ENCODE results near the gene CCDC170. TPM values are rescaled to one million over a fixed set of nuclear protein-coding genes. Genes with fewer than 3 reads are reported as not detected.
A peak's percentile ranks its signal among the peaks of the same experiment; 100 is the strongest.
"Not testable (repeated sequence)": the region's sequence is repeated elsewhere in the genome, so short reads cannot be mapped to it uniquely, and the experiment has no call there.

Gene CCDC170
- total RNA-seq (2014; rRNA removed; shearing (Covaris generic)) = not detected in 2 replicates

- DNase-seq (ENCODE audit: low spot score) = no peak
Observed at GRCh38 chr6:151493804-151494234, at the start of gene CCDC170. Gene CCDC170 (plus strand): TSS chr6:151494017. CDS start chr6:151494129, 112 bp downstream.

- peak; percentile 67 for DNase-seq (ENCODE audit: low spot score)
Observed at GRCh38 chr6:151445482-151445881, 48.3 kb upstream of the CCDC170 start.

- no peak for DNase-seq (ENCODE audit: low spot score)
Observed at GRCh38 chr6:151447237-151447636, 46.6 kb upstream of the CCDC170 start.

- DNase-seq (ENCODE audit: low spot score) = no peak
Observed at GRCh38 chr6:151448623-151449022, 45.2 kb upstream of the CCDC170 start.

GRCh38 chr6:151450928-151451327, 42.9 kb upstream of the CCDC170 start:
- not testable (repeated sequence) for DNase-seq (ENCODE audit: low spot score)

GRCh38 chr6:151451417-151451949, 42.3 kb upstream of the CCDC170 start:
- no peak for DNase-seq (ENCODE audit: low spot score)

GRCh38 chr6:151451950-151452749, 41.7 kb upstream of the CCDC170 start, which contains the start of gene RMND1:
Gene RMND1 (minus strand): TSS chr6:151452126. CDS start chr6:151445811, 6,315 bp downstream.
- DNase-seq (ENCODE audit: low spot score) = peak; percentile 99

- no peak for DNase-seq (ENCODE audit: low spot score)
Observed at GRCh38 chr6:151452750-151453427, 40.9 kb upstream of the CCDC170 start.

GRCh38 chr6:151455751-151456398, 37.9 kb upstream of the CCDC170 start:
- DNase-seq (ENCODE audit: low spot score) = not testable (repeated sequence)

GRCh38 chr6:151461673-151462072, 32.1 kb upstream of the CCDC170 start:
- DNase-seq (ENCODE audit: low spot score) = no peak

- no peak for DNase-seq (ENCODE audit: low spot score)
Observed at GRCh38 chr6:151464702-151465101, 29.1 kb upstream of the CCDC170 start.

GRCh38 chr6:151475653-151476523, 17.9 kb upstream of the CCDC170 start:
- DNase-seq (ENCODE audit: low spot score) = peak; percentile 50

GRCh38 chr6:151477726-151478125, 16.1 kb upstream of the CCDC170 start:
- DNase-seq (ENCODE audit: low spot score) = no peak

- no peak for DNase-seq (ENCODE audit: low spot score)
Observed at GRCh38 chr6:151478670-151479069, 15.1 kb upstream of the CCDC170 start.

GRCh38 chr6:151481786-151482185, 12.0 kb upstream of the CCDC170 start:
- DNase-seq (ENCODE audit: low spot score) = no peak

GRCh38 chr6:151482290-151482689, 11.5 kb upstream of the CCDC170 start:
- no peak for DNase-seq (ENCODE audit: low spot score)

- DNase-seq (ENCODE audit: low spot score) = no peak
Observed at GRCh38 chr6:151483994-151484393, 9.8 kb upstream of the CCDC170 start.

- peak; percentile 13 for DNase-seq (ENCODE audit: low spot score)
Observed at GRCh38 chr6:151488226-151488625, 5.6 kb upstream of the CCDC170 start.

- DNase-seq (ENCODE audit: low spot score) = no peak
Observed at GRCh38 chr6:151490996-151491395, 2.8 kb upstream of the CCDC170 start.

GRCh38 chr6:151493161-151493803, 535 bp upstream of the CCDC170 start:
- no peak for DNase-seq (ENCODE audit: low spot score)
